ENCODE data around the gene FHIT. TPM values are rescaled to one million over a fixed set of nuclear protein-coding genes. Genes with fewer than 3 reads are reported as not detected.

Gene FHIT
- total RNA-seq, 4 donors from 2014 or later = 5.0 to 15.3 (median 8.3) TPM

DNA sequence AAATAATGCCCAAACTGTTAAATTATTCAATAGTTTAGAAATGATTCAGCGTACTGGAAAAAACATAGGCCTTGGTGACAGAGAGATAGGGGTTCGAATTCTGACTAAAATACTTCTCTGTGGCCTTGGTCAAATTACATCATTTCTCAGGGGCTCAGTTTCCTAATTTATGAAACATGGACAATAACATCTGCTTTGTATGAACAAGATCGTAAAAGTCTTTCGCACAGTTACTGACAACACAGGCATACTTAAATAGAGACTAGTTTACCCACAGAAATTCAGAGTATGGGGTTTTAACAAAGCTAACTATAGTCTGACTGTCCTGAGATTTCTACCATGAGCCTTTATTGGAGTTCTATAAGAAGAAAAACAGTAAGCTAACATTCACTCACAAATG lies 440.4 kb downstream of the FHIT start:
- H3K4me3 ChIP-seq (ENCODE audit: low read depth, poor library complexity, severe bottlenecking) = no peak overlapping the region
- intact Hi-C loops (cut with DNase I; ENCODE audit: low total_unique reads) = no loop called here
- no peak for DNase-seq (ENCODE audit: low spot score in 2 of 2)
- no peak for TF ChIP-seq POLR2A (IDR thresholded peaks at IDR 0.05)
- TF ChIP-seq, protein P1, sequence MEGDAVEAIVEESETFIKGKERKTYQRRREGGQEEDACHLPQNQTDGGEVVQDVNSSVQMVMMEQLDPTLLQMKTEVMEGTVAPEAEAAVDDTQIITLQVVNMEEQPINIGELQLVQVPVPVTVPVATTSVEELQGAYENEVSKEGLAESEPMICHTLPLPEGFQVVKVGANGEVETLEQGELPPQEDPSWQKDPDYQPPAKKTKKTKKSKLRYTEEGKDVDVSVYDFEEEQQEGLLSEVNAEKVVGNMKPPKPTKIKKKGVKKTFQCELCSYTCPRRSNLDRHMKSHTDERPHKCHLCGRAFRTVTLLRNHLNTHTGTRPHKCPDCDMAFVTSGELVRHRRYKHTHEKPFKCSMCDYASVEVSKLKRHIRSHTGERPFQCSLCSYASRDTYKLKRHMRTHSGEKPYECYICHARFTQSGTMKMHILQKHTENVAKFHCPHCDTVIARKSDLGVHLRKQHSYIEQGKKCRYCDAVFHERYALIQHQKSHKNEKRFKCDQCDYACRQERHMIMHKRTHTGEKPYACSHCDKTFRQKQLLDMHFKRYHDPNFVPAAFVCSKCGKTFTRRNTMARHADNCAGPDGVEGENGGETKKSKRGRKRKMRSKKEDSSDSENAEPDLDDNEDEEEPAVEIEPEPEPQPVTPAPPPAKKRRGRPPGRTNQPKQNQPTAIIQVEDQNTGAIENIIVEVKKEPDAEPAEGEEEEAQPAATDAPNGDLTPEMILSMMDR (IDR thresholded peaks at IDR 0.05) = no peak
- WGBS, 2 donors = 57 to 69% methylated on average over 4 of the region's 4 CpGs

DNA sequence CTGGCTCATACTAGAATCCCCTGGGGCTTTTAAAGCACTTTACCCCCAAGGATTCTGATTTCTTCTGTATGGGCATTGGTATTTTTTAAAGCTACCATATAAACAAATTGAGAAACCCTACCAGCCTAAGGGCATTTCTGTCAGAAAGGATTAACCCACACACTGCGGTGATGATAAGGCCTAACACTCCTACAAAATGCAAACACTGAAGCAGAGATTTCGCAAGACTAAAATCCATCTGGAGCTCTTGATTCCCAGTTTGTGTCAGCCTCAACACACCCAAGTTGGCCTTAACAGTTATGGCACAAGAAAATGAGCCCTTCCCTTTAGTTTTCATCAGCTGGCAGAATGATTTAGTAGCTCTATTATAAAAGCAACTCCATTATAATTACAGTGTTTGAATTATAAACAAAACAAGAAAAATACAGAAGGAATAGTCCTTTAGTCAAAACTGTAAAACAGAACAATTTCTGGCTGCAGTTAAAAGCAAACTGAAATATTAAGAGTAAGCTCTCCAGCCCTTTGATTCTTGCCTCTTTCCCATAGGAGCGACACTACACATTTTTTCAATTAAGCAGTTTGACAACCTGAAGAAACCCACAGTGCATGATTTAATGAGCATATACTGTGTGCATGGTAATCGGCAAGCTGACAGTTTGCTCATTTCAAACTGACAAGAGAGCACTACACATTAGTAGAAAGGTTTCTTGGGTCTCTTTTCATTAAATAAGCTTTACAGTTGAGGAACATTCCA lies 441.2 kb downstream of the FHIT start:
- intact Hi-C loops (cut with DNase I; ENCODE audit: low total_unique reads) = no loop called here
- WGBS, 2 donors = 37 to 59% methylated on average over 4 of the region's 4 CpGs
- TF ChIP-seq, protein P1 (IDR thresholded peaks at IDR 0.05) = no peak
- no peak for TF ChIP-seq POLR2A (IDR thresholded peaks at IDR 0.05)
- no peak for DNase-seq (ENCODE audit: low spot score in 2 of 2)
- H3K4me3 ChIP-seq (ENCODE audit: low read depth, poor library complexity, severe bottlenecking) = no peak overlapping the region

DNA sequence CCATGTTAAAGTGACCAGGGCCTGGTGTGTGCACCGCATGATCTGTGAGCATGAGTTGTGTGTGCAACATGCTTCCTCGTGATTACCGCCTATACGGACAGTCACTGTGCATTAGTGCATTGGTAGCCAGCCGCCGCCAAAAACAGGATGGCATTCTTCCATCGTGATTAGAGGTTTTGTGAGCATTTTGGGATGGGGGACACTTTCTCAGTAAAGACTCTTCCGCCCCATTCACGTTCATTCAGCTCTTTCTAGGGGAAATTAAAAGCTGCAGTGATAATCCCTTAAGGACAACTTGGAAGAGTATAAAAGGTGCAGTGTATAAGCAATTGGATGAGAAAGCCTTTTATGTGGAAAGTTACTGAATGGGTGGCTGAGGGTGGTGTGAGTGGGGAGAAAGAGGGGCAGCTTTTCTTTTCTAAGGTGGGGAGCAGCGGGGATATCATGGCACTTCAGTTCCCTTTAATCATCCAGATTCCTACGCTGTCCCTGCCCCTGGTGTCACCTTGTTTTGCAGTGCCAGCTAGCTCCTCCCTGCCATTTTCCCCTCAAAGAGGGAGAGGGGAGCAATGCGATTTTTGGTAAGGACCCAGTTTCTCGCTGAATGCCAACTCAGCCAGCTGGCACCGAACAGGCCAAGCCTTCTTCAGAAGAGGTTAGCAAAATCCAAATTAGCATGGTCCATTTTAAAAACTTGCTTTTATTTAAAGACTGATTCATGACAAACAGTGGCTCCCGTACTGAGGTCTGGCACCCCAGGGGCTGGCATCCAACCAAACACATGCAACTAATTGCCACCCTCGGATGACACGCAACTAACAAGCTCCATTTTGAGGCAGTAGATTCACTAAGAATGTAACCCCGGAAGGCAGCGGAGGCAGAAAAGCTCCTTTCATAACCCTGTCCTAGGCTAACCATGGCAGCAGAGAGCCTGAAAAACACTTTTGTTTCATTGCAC lies 447.8 kb downstream of the FHIT start:
- 64 to 67% methylated on average over 19 of the region's 19 CpGs for WGBS, 2 donors
- intact Hi-C loops (cut with DNase I; ENCODE audit: low total_unique reads) = no loop called here
- no peak for DNase-seq (ENCODE audit: low spot score in 2 of 2)
- no peak for TF ChIP-seq POLR2A (IDR thresholded peaks at IDR 0.05)
- TF ChIP-seq, protein P1 (IDR thresholded peaks at IDR 0.05) = no peak
- H3K4me3 ChIP-seq (ENCODE audit: low read depth, poor library complexity, severe bottlenecking) = no peak overlapping the region

DNA sequence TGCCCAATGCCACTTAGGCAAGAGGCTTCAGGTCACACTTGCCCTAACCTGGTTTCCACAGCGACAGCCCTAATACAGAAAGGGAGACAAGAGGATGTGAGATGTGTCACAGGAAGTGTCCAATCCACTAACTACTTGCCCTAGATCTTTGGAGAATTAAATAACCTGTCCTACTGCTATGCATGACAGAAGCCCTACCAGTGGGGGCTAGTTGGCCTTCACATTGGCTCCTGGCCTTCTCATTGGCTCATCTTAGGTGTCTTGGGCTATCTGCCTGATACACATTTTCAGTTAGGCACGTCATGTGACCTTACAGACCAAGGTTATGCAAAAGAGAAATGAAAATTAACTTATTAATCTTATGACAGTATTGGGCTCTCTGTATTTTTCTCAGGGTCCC lies 449.9 kb downstream of the FHIT start:
- intact Hi-C loops (cut with DNase I; ENCODE audit: low total_unique reads) = no loop called here
- H3K4me3 ChIP-seq (ENCODE audit: low read depth, poor library complexity, severe bottlenecking) = no peak overlapping the region
- no peak for DNase-seq (ENCODE audit: low spot score in 2 of 2)
- no peak for TF ChIP-seq POLR2A (IDR thresholded peaks at IDR 0.05)
- TF ChIP-seq, protein P1 (IDR thresholded peaks at IDR 0.05) = no peak
- 89 to 90% methylated on average over 2 of the region's 2 CpGs for whole genome bisulfite sequencing, 2 donors

DNA sequence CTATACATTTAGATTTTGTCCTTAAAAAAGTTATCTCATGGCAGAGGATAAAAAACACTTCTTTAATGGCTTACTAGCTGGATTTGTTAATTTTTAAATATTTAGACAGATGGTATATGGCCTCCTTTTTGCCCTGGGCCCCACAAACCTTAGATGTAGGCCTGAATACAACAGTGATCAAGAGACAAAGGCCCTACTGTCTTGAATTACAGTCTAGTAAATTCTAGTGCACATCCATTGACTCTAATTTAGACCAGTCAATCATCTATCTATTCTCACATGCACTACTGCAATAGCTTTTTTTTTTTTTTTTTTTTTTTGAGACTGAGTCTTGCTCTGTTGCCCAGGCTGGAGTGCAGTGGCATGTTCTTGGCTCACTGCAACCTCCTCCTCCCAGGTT lies 452.8 kb downstream of the FHIT start:
- intact Hi-C loops (cut with DNase I; ENCODE audit: low total_unique reads) = no loop called here
- no peak overlapping the region for H3K4me3 ChIP-seq (ENCODE audit: low read depth, poor library complexity, severe bottlenecking)
- TF ChIP-seq, protein P1 (IDR thresholded peaks at IDR 0.05) = no peak
- TF ChIP-seq POLR2A (IDR thresholded peaks at IDR 0.05) = no peak
- no peak for DNase-seq (ENCODE audit: low spot score in 2 of 2)
